HCT116 (cell line): ENCODE results near the gene TM9SF4. TPM values are rescaled to one million over a fixed set of nuclear protein-coding genes. Genes with fewer than 3 reads are reported as not detected.

Experiments
- ATAC-seq: fragments of 200-7000 bp; cut with Tn5 transposase; 2 replicates; pipeline ENCODE4 v1.9.1; 2020; ENCODE audit warnings: mild to moderate bottlenecking, moderate library complexity
- BruUV-seq: library from RNA; stranded (reverse); fragments of 400-500 nt; replicated peaks from 2 replicates; lab custom pipeline; 2021; lab: Mats Ljungman, UMichigan
- CTCF ChIA-PET: fragments of 300-600 bp; sonication (Branson Sonifier 250); formaldehyde crosslinking; loops from one replicate; lab custom pipeline; 2021; ENCODE audit warnings: antibody characterized with exemption; lab: Charles Lee
- POLR2A ChIA-PET: fragments of 300-600, 350-600 bp; sonication (Branson Sonifier 250); formaldehyde crosslinking; loops from one replicate; lab custom pipeline; 2021; ENCODE audit warnings: antibody characterized with exemption; lab: Charles Lee
- RAD21 ChIA-PET, 2 experiments: fragments of 300-600 bp; sonication (Branson Sonifier 250); formaldehyde crosslinking; loops; one replicate each; lab custom pipeline; 2023; ENCODE audit warnings: low total read pairs in 2 of 2; ENCODE audit not compliant: uncharacterized antibody in 2 of 2, unreplicated experiment in 2 of 2, low non-redundant PET in 1 of 2; lab: Charles Lee
- DNase-seq: peaks from one replicate; pipeline ENCODE4 v3.0.0-alpha.2; 2010; ENCODE audit warnings: low read depth, low spot score
- H2AFZ ChIP-seq: fragments of 200-600 bp; shearing (Covaris generic), sonication (generic); 2 replicates; pipeline ENCODE4 v1.6.1; 2017; ENCODE audit warnings: low read depth, mixed run types, mixed read lengths, antibody characterized with exemption, low read length; ENCODE audit not compliant: poor library complexity, severe bottlenecking
- H3K27ac ChIP-seq: 2 replicates; pipeline ENCODE4 v1.5.1; 2012; ENCODE audit warnings: low read depth, low read length
- H3K27me3 ChIP-seq: fragments of 200-600 bp; sonication (generic); 2 replicates; pipeline ENCODE4 v1.6.1; 2016; ENCODE audit warnings: mixed run types, low read length, mixed read lengths; ENCODE audit not compliant: insufficient read depth
- H3K36me3 ChIP-seq, 2 experiments: fragments of 200-500 bp in 1 of 2; fragments of 200-600 bp in 1 of 2; sonication (Bioruptor generic) in 1 of 2; sonication (generic) in 1 of 2; 2 replicates each; pipeline versions ENCODE4 v1.5.1 to v1.6.1; 2014 to 2016; ENCODE audit warnings: low read length in 2 of 2, inconsistent platforms in 1 of 2, mixed read lengths in 1 of 2, mixed run types in 1 of 2; ENCODE audit not compliant: insufficient read depth in 2 of 2, control insufficient read depth in 1 of 2
- H3K4me1 ChIP-seq, 2 experiments: fragments of 200-600 bp in 1 of 2; sonication (generic) in 1 of 2; 2 replicates each; pipeline versions ENCODE4 v1.5.1 to v1.6.1; 2012 to 2017; ENCODE audit warnings: low read length in 2 of 2, inconsistent platforms in 1 of 2, mild to moderate bottlenecking in 1 of 2, mixed read lengths in 1 of 2, mixed run types in 1 of 2, moderate library complexity in 1 of 2; ENCODE audit not compliant: insufficient read depth in 2 of 2, control insufficient read depth in 1 of 2
- H3K4me2 ChIP-seq: fragments of 200-600 bp; sonication (generic); 2 replicates; pipeline ENCODE4 v1.6.1; 2017; ENCODE audit warnings: mixed run types, low read length, mixed read lengths
- H3K4me3 ChIP-seq, 2 experiments: fragments of 200-600 bp in 1 of 2; sonication (generic) in 1 of 2; replicated peaks in 1 of 2; 2 replicates each; pipeline ENCODE4 v1.5.1; 2011 to 2016; ENCODE audit warnings: low read length in 2 of 2, control low read depth in 1 of 2, low read depth in 1 of 2, mild to moderate bottlenecking in 1 of 2, mixed read lengths in 1 of 2, mixed run types in 1 of 2
- H3K79me2 ChIP-seq: fragments of 200-600 bp; sonication (generic); 2 replicates; pipeline ENCODE4 v1.6.1; 2017; ENCODE audit warnings: mild to moderate bottlenecking, mixed run types, low read length, moderate library complexity, mixed read lengths; ENCODE audit not compliant: insufficient read depth
- H3K9ac ChIP-seq: fragments of 200-600 bp; sonication (generic); 2 replicates; pipeline ENCODE4 v1.6.1; 2016; ENCODE audit warnings: low read length, mixed read lengths
- H3K9me2 ChIP-seq: fragments of 200-600 bp; sonication (generic), shearing (Covaris generic); 2 replicates; pipeline ENCODE4 v1.6.1; 2017; ENCODE audit warnings: mixed run types, mild to moderate bottlenecking, moderate library complexity; ENCODE audit not compliant: insufficient read depth
- H3K9me3 ChIP-seq, 2 experiments: fragments of 200-500 bp in 1 of 2; fragments of 200-600 bp in 1 of 2; sonication (Bioruptor generic) in 1 of 2; sonication (generic) in 1 of 2; 2 replicates each; pipeline ENCODE4 v1.6.1; 2014 to 2017; ENCODE audit warnings: low read length in 2 of 2, mixed read lengths in 2 of 2, inconsistent platforms in 1 of 2, low read depth in 1 of 2, mild to moderate bottlenecking in 1 of 2, mixed run types in 1 of 2, moderate library complexity in 1 of 2; ENCODE audit not compliant: control insufficient read depth in 1 of 2, insufficient read depth in 1 of 2
- H4K20me1 ChIP-seq: fragments of 200-600 bp; sonication (generic), shearing (Covaris generic); 2 replicates; pipeline ENCODE4 v1.6.1; 2017; ENCODE audit warnings: mixed run types, mild to moderate bottlenecking, moderate library complexity; ENCODE audit not compliant: insufficient read depth
- EZH2 ChIP-seq: fragments of 200-600 bp; sonication (generic); IDR thresholded peaks from 2 replicates; pipeline ENCODE4 v1.6.1; 2017; ENCODE audit warnings: antibody characterized with exemption, mixed run types
- EZH2phosphoT487 ChIP-seq: fragments of 200-600 bp; IDR thresholded peaks from 2 replicates; pipeline ENCODE4 v1.6.1; 2018; ENCODE audit warnings: antibody characterized with exemption, borderline replicate concordance
- JUND ChIP-seq: IDR thresholded peaks from 2 replicates; pipeline ENCODE4 v1.6.1; 2012
- POLR2A ChIP-seq: IDR thresholded peaks from 2 replicates; pipeline ENCODE4 v1.7.0; 2011; ENCODE audit warnings: borderline replicate concordance; ENCODE audit not compliant: insufficient read depth, insufficient read length; ENCODE audit errors: extremely low read depth
- RAD21 ChIP-seq: IDR thresholded peaks from 2 replicates; pipeline ENCODE4 v1.6.1; 2012; ENCODE audit warnings: low read depth, mild to moderate bottlenecking
- REST ChIP-seq: IDR thresholded peaks from 2 replicates; pipeline ENCODE4 v1.6.1; 2012; ENCODE audit warnings: low read depth
- TCF7L2 ChIP-seq: IDR thresholded peaks from 2 replicates; pipeline ENCODE4 v1.7.0; 2011; ENCODE audit warnings: borderline replicate concordance, inconsistent platforms; ENCODE audit not compliant: insufficient read depth, insufficient read length; ENCODE audit errors: extremely low read depth
- ZFX ChIP-seq: fragments of 450-650 bp; IDR thresholded peaks from 2 replicates; pipeline ENCODE4 v1.6.1; 2017
- ZNF274 ChIP-seq: fragments of 200-500 bp; sonication (Bioruptor generic); IDR thresholded peaks from 2 replicates; pipeline ENCODE4 v1.6.1; 2014; ENCODE audit warnings: mild to moderate bottlenecking, low read depth, low read length, inconsistent platforms
- intact Hi-C: fragments of 100-400 bp; cut with micrococcal nuclease; formaldehyde crosslinking; loops from 2 replicates; pipeline ENCODE4 v1.10.0; 2022
- total RNA-seq: library from RNA; stranded (reverse); gene quantifications from one replicate; pipeline ENCODE4 v1.2.1, GENCODE V29; 2021; ENCODE audit not compliant: unreplicated experiment

TM9SF4 gene
- total RNA-seq, 1 experiment from 2014 or later, result 51.2 TPM

GRCh38 chr20:32129863-32130262 is 20.3 kb downstream of the TM9SF4 start:
- Histone ChIP-seq H3K9me3 (no peaks in the 10 kb centered on the region), H3K4me2 (no peak overlapping the region), H3K36me3 (peaks cover 0 to 2% of the 10 kb centered on the region in 2 experiments; a peak in 2 of 4 replicates), H3K9ac (no peak overlapping the region), H3K79me2 (peaks cover 88% of the 10 kb centered on the region), H3K27ac (no peak overlapping the region), H3K4me1 (no peaks in the 10 kb centered on the region), H3K9me2 (no peaks in the 10 kb centered on the region), H2AFZ (no peak overlapping the region), H3K27me3 (no peaks in the 10 kb centered on the region), H3K4me3 (no peak overlapping the region), H4K20me1 (no peaks in the 10 kb centered on the region)
- ChIA-PET CTCF (no interaction called here), RAD21 (no interaction called here), POLR2A (no interaction called here)
- TF ChIP-seq EZH2, result no peak
- TF ChIP-seq EZH2phosphoT487, result no peak
- TF ChIP-seq ZNF274, result no peak
- no peak for TF ChIP-seq ZFX
- TF ChIP-seq JUND, result no peak
- TF ChIP-seq TCF7L2, result no peak
- no peak for TF ChIP-seq REST
- TF ChIP-seq RAD21, result no peak
- TF ChIP-seq POLR2A, result no peak
- intact Hi-C loops, result no loop called here
- no TSS peak for BruUV-seq
- DNase-seq (no peak), ATAC-seq (no peak)
